HG02610 (cell line): ENCODE data around the gene KLF6.
A peak's percentile ranks its signal among the peaks of the same experiment; 100 is the strongest.

Experiments
- ATAC-seq: cut with Tn5 transposase; IDR thresholded peaks from one replicate; pipeline ENCODE4 v1.9.1; 2021; ENCODE audit warnings: mild to moderate bottlenecking, moderate library complexity; ENCODE audit not compliant: unreplicated experiment

KLF6 gene

GRCh38 chr10:3784510-3785250 is at the start of gene KLF6:
KLF6 (minus strand) TSS chr10:3785209; CDS start chr10:3785014, 195 bp downstream.
- ATAC-seq, result peak; percentile 0

- no peak for ATAC-seq
These were observed 49.4 kb upstream of the KLF6 start for GRCh38 chr10:3834404-3834803.

GRCh38 chr10:3833046-3833445 is 48.0 kb upstream of the KLF6 start:
- no peak for ATAC-seq

- no peak for ATAC-seq
These were observed 47.2 kb upstream of the KLF6 start for GRCh38 chr10:3832022-3832786.

GRCh38 chr10:3831608-3832007 is 46.6 kb upstream of the KLF6 start:
- ATAC-seq, result no peak

- no peak for ATAC-seq
These were observed 45.9 kb upstream of the KLF6 start for GRCh38 chr10:3830946-3831345.

- ATAC-seq, result no peak
These were observed 44.4 kb upstream of the KLF6 start for GRCh38 chr10:3829156-3830050.

- no peak for ATAC-seq
These were observed 43.6 kb upstream of the KLF6 start for GRCh38 chr10:3828404-3829155.

GRCh38 chr10:3827768-3828403 is 42.9 kb upstream of the KLF6 start:
- ATAC-seq, result no peak

GRCh38 chr10:3827266-3827665 is 42.3 kb upstream of the KLF6 start:
- no peak for ATAC-seq

GRCh38 chr10:3825862-3826351 is 40.9 kb upstream of the KLF6 start:
- ATAC-seq, result no peak

- no peak for ATAC-seq
These were observed 40.2 kb upstream of the KLF6 start for GRCh38 chr10:3825244-3825643.

GRCh38 chr10:3822541-3823330 is 37.7 kb upstream of the KLF6 start:
- no peak for ATAC-seq

GRCh38 chr10:3820255-3820654 is 35.2 kb upstream of the KLF6 start:
- no peak for ATAC-seq

GRCh38 chr10:3816995-3817394 is 32.0 kb upstream of the KLF6 start:
- ATAC-seq, result no peak

- ATAC-seq, result no peak
These were observed 29.8 kb upstream of the KLF6 start for GRCh38 chr10:3814838-3815220.

- no peak for ATAC-seq
These were observed 29.2 kb upstream of the KLF6 start for GRCh38 chr10:3813986-3814837.

GRCh38 chr10:3813267-3813666 is 28.3 kb upstream of the KLF6 start:
- no peak for ATAC-seq
